HG03354 (cell line): Measurements from ENCODE around the gene PCSK6.
A peak's percentile ranks its signal among the peaks of the same experiment; 100 is the strongest.
"Not testable (repeated sequence)": the region's sequence is repeated elsewhere in the genome, so short reads cannot be mapped to it uniquely, and the experiment has no call there.

Experiments
- ATAC-seq: cut with Tn5 transposase; IDR thresholded peaks from one replicate; pipeline ENCODE4 v1.9.1; 2021; ENCODE audit warnings: mild to moderate bottlenecking; ENCODE audit not compliant: unreplicated experiment, poor library complexity, severe bottlenecking

Gene PCSK6

DNA sequence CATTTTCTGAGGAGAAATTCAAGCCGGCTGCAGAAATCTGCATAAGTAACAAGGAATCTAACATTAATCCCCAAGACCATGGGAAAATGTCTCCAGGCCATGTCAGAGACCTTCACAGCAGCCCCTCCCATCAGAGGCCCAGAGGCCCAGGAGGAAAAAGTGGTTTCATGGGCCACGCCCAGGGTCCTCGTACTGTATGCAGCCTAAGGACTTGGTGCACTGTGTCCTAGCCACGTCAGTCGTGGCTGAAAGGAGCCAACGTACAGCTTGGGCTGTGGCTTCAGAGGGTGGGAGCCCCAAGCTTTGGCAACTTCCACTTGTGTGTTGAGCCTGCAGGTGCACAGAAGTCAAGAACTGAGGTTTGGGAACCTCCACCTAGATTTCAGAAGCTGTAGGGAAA, 73.0 kb downstream of the PCSK6 start:
- ATAC-seq, result not testable (repeated sequence)

DNA sequence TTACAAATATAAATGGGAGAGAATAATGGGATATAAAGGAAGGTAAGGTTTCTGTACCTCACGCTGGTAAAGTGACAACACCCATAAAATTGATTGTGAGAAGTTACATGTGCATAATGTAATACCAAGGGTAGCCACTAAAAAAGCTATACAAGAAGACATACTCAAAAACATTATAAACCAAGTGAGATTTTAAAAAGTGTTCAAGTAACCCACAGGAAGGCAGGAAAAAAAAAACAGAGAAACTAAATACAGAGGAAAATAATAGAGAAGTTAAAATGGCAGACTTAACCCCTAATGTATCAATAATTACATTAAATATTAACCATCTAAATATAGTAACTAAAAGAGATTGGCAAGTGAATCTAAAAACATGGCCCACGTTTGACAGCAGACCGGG, 76.3 kb downstream of the PCSK6 start:
- ATAC-seq, result no peak

DNA sequence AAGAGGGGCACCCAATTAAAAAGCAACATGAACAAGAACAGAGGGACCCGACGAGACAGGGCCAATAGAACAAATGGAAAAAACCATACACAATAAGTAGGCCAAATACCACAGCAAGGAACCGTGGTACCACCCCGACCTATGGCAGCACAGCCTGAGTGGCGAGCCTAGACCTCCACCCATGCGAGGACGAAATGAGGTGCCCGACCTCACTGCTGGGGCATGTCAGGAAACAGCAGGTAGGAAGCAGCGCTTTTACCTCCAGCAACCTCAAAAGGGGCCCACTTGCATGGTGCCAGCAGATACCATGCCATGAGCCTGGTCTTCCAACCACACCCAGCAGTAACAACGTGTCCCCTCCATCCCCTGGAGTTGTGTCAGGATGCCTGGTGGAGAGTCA, 77.9 kb downstream of the PCSK6 start:
- ATAC-seq, result no peak

DNA sequence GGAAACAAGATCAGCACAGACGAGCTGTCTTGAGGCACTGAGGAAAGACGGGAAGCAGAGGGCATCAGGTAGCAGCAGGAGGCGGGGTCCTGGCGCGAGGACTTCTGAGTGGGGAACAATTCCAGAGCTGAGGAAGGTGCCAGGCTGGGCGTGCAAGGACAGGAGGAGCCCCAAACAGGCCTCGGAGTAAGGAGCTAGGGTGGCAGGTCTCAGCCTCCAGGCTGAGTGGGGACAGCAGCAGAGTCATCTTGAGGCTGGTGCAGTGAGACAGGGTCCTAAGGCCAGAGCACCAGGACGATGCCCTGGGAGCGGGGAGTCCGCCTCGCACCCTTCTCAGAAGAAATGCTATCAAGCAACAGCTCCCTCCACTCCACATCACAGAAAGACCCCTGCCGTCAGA, 78.4 kb downstream of the PCSK6 start:
- no peak for ATAC-seq

DNA sequence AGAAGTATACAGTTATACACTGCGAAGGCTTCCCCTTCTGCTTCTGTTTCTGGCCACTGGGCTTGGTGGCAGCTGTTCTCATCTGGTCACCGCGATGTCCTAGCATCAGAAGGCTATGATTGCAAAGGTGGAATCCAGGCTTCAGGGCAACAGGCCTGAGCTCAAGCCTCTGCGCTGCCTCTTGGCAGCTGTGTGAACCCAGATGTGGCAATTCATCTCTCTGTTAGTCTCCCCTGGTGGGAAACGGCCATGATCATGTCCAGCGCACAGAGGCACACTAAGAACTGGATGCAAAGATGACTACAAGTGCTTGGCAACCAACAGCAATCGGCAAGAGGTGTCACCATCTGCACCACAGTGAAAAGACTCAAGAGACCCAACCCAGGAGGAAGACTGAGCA, 78.9 kb downstream of the PCSK6 start:
- no peak for ATAC-seq

DNA sequence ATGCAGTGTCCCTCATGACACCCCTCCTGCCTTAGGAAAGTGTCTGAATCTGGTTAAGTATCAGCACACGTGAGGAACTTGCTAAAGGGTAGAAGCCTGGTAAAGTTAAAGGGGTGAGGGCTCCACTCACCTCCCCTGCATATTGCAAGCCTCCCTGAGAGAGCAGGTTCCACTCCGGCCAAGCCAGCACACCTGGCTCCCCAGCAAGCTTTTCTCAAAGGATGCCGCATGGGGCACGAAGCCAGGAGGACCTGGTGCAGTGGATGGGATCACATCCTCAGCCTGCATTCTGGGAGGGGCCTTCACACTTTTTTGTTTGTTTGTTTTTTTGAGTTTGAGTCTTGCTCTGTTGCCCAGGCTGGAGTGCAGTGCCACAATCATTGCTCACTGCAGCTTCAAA, 79.9 kb downstream of the PCSK6 start:
- no peak for ATAC-seq

DNA sequence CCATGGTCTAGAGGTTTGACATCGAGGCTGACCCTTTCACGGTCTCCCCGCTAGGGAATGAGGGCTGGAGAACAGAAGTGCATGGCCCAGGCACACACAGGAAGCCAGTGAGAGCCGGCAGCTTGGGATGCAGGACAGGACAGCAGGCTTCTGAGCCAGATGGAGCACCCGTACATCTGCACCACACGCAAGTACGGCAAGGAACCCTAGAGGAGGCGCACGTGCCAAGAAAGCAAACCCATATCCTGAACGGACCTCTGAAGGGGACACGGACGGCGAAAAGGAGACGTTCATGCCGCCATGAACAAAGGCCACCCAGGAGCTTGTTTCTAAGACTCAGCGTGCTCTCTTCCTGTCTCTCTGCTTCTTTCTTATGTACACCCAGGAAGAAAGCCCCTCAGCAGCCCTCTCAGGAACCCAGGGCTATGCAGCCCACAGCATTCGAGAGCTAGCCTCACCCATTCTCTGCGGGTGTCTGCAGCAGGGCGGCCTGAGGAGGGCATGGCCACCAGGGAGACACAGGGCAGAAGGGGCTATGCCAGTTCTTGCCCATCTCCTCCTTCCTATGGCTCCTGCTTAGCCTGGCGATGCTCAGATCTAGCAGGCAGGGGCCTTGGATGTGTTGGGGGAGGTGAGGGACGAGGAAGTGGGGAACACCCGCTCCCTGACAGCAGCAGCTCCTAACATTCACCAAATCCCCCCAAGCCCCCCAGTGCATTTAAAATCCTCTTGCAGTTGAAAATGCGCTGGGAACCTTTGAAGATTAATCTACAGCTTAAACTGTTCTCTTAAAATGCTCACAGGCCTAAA, 81.3 kb downstream of the PCSK6 start:
- ATAC-seq, result no peak

DNA sequence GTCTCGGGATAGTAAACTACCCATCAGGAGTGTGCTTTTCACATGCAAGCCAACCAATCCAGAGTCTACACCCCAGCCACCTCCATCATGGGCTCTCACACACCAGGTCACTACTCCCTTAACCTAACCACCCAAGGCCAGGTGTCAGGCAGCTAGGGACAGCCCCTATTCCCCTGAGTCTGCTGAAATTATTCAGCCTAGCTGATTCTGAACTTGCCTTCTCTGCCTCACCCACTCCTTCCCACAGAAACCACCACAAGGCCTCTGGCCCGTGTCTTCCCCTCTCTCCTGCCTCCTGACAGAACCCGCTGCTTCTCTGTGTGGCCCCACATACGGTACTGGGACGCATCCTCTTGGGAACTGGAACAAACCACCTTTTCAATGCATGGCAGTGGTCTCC, 82.1 kb downstream of the PCSK6 start:
- ATAC-seq, result peak; percentile 99

DNA sequence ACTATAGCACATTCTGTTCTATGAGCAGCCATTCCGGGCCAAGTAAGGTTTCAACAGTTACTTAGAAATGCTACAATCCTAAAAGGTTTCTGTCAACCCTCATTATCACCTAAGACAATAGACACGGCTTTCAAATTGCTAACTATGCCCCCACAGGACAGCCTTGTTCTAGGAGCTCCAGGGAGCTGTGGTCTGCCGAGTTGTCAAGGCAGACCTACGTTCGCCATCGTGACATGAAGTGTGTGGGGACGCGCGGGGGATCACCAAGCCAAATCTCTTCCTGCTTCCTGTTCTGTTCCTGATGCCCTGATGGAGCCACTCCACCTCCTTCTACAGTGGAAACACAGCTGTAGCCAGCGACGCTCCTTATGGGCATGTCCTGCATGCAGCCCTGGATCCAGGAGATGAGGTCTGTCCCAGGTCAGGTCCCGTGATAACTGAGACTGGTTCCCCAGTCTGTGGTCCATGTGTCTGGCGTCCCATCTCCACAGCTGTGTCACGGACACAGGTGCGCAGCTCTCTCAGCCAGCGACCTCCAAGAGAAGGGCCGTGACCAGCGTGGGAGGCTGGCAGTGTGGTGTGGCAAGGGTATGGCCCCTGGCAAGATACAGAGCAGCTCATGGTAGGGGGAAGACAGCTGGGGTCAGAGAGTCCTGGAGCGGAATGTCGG, 82.8 kb downstream of the PCSK6 start:
- peak; percentile 26 for ATAC-seq

DNA sequence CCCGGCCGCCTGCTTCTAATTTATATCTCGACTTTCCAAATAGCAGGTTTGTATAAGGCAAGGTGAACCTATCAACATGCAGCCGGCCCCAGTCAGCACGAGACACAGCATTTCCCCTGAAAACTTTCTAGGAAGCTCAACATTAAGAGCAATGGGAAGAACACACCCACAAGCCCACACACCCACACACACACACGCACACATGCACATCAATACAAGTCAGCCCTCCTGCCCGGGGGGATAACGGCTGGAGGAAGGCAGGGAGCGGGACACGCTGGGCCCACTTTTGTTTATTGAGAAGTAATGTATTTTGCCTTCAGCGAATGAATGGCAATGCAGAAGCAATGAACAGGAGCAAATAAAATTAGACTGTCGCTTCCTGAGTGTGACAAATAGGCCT, 83.5 kb downstream of the PCSK6 start:
- ATAC-seq, result no peak

DNA sequence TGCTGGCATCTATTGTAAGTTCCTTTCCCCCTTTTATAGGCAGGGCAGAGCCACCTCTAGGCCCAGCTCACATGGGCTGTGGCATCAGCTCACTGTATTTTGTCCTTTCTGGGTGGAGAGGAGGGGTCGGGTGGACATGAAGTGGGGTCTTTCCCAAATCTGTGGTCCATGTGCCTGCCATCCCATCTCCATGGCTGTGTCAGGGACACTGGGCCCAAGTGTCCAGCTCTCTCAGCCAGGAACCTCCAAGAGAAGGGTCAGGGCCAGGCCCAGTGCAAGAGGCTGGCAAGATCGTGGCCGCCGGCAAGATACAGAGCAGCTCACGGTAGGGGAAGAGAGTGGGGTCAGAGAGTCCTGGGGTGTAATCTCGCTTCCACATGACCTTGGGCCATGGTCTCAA, 85.3 kb downstream of the PCSK6 start:
- ATAC-seq, result no peak

DNA sequence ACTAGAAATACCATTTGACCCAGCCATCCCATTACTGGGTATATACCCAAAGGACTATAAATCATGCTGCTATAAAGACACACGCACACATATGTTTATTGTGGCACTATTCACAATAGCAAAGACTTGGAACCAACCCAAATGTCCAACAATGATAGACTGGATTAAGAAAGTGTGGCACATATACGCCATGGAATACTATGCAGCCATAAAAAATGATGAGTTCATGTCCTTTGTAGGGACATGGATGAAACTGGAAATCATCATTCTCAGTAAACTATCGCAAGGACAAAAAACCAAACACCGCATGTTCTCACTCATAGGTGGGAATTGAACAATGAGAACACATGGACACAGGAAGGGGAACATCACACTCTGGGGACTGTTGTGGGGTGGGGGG, 86.6 kb downstream of the PCSK6 start:
- not testable (repeated sequence) for ATAC-seq

DNA sequence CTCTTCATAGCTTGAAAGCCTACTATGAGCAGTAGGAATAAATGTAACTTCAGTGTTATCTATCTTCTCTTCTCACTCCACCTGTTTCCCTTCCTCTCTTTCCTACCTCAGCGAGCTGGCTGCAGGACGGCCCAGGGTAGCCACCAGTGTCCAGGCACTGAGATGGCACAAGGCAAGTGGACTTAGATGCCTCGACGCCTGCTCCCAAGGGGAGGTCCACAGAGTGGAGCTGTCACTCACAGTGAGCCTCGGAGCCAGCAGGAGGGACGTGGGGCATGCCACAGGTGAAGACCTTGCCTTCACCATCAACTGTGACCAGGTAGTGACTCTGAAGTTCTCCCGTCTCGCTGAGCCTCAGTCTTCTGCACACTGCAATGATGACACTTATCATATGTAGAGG, 88.2 kb downstream of the PCSK6 start:
- ATAC-seq, result no peak

DNA sequence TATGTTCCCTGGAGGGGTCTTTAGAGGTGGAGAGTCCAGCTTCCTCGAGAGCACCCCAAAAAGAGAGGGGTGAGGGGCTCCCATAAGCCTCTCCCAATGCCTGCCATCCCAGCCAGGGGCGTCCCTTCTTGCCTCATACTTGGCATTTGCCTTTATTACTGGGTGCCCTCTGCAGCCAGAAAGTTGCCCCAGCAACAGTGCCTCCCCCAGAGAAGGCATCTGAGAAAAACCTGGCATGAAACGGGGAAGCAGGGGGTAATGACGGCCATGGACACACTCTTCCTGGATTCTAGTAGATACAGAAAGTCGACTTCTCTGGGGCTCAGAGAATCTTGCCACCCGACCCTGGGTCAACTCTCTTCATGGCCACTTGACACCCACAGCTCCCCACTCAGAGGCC, 90.1 kb downstream of the PCSK6 start:
- no peak for ATAC-seq

DNA sequence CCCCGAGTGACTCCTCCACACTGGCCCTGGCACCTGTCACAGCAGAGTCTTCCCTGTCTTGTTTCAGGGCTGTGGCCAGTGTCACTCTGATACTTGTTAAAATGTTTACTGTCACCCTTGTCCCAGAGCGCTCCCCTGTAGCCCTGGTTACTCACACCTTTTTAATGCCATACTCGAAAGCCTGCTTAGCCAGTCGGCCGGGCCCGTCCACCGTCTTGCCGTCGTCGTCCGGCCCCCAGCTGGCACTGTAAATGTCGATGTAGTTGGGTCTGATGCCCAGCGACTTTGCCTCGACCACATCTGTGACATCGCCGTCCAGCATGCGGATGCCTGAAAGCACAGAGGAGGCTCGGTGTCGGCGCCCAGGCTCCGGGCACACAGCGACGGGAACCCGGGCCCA, 91.3 kb downstream of the PCSK6 start:
- no peak for ATAC-seq

DNA sequence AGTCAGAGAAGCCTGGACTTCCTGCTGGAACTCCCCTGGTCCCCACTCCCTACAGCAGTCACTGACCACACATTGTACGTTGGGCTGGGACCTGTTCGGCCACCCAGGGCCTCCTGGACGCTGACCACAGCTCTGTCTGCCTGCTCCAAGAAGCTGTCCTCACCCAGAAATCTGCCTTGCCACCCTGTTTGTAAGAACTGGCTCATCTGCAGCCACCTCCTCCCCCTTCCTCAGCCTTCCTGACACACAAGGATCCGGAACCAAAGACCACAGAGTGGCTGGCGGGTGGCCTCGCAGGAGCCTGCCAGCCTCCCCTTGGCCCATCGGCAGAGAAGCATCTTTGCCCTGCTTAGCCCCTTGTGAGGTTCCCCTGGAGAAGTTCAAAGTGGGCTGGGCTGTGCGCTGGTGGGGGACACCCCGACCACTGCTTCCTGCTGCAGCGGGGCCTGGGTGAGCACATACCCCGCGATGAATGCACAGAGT, 91.9 kb downstream of the PCSK6 start:
- ATAC-seq, result no peak

DNA sequence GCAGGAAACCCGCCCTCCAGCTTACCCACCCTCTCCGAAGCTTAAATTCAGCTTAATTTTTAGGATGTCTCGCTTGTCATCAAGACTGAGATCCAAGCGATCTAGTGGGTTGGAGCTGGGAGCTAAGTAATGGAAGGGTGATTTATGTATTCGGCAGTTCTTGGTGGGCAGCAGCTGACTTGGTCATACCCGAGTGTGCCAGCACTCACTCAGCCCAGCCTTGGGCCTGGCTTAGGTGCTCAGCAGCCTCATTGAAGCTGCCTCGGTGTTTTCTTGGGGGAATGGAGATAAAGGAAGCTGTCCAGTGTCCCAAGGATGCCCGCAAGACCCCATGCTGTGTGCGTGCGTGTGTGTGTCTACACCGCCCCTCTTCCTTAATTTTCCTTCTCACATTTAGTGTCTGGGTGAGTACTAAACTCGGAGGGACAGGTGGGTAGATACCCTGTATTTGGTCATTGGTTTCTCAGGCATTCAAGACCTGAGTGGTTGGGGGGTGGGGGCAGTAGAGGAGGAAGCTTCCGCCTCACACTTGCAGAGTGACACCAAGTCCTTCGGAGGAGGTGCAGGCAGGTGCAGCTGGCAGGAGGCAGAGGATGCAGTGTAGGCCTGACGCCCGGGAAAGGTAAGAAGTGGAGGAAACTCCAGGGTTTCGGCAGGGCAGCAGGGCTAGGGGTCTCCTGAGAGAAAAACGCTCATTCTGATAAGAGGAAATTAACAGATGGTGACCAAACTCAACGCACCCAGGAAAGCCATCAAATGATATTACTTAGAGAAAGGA, 92.8 kb downstream of the PCSK6 start:
- ATAC-seq, result no peak

DNA sequence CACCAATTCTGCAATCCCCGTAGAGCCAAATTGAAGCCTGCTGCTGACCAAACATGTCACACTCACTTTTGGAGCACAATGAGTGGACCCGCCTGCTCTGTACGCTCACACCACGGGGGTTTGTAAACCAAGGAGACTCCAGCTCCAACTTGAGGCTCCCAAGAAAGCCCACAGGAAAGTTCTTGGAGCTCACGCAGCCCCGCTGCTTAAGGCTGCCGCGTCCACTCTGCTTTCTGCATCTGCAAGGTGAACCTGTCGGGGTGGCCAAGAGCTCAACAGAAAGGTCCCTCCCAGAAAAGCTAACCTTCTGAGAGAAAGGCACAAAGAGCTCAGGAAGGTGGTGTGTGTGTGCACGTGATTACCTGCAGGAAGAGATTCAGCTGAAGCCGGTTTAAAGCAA, 94.9 kb downstream of the PCSK6 start:
- no peak for ATAC-seq

DNA sequence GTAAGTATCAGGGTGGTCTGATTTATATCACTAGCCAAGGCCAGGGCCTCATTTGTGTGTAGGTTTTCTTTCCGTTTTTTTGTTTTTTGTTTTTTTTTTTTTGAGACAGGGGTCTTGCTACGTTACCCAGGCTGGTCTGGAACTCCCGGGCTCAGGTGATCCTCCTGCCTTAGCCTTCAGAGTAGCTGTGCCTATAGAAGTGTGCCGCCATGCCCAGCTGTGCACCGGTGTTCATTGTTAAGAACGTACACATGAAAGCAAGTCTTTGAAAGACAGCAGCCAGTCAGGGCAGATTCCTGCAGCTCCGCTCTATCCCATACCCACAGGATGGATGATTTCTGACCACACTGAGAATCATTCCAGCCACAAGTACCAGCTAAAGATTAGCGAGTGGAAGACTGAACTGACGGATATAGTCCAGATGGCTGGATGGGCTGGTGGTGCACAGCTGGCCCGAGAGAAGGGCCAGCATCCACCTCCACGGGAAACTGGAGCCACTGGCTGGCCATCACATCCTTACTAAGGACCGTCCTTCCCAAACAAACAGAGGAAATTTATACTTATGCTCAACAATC, 95.4 kb downstream of the PCSK6 start:
- no peak for ATAC-seq

DNA sequence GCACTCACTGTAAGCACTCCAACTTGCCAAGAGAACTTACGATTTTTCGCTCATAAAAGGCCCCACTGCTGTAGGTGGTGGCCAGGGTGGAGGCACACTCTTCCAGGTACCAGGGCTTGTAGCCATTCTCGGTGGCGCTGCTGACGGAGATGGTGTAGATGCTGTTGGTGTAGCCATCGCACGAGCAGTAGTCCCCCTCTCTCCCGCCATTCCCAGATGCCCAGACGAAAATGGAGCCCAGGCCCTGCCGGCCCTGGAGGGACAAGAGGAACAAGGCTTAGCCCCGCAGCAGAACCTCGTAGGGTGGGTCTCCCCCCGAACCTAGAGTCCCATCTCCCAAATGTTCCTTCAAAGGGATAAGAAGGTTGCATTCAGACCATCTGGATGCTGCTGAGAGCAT, 96.3 kb downstream of the PCSK6 start:
- ATAC-seq, result no peak
